Loucy (cell line): ENCODE data around the gene WFDC12.

Source experiments
- CTCF ChIP-seq: fragments of 200-600 bp; sonication (generic); conservative IDR thresholded peaks from 2 replicates; pipeline ENCODE4 v1.5.1; 2014; ENCODE audit warnings: mild to moderate bottlenecking, antibody characterized with exemption, low read length
- EZH2phosphoT487 ChIP-seq: fragments of 200-600 bp; IDR thresholded peaks from 2 replicates; pipeline ENCODE4 v1.6.1; 2018; ENCODE audit warnings: antibody characterized with exemption, mild to moderate bottlenecking, moderate library complexity, borderline replicate concordance

GRCh38 chr20:45173522-45173921 is 49.3 kb upstream of the WFDC12 start:
- TF ChIP-seq CTCF: no peak
- no peak for TF ChIP-seq EZH2phosphoT487
